Epithelial cell of esophagus (primary cell): Measurements from ENCODE around the gene TRIM71.

ENCODE experiments used
- DNase-seq: peaks from one replicate; pipeline ENCODE4 v3.0.0; 2010; ENCODE audit warnings: low read depth
- H3K4me3 ChIP-seq: 2 replicates; pipeline ENCODE4 v1.5.1; 2011; ENCODE audit warnings: mild to moderate bottlenecking, low read length, control low read depth
- CTCF ChIP-seq: IDR thresholded peaks from 2 replicates; pipeline ENCODE4 v1.5.1; 2011; ENCODE audit warnings: low read depth, mild to moderate bottlenecking, low read length, control low read depth, inconsistent platforms; ENCODE audit not compliant: insufficient read depth; ENCODE audit errors: missing control alignments

The TRIM71 gene

DNA sequence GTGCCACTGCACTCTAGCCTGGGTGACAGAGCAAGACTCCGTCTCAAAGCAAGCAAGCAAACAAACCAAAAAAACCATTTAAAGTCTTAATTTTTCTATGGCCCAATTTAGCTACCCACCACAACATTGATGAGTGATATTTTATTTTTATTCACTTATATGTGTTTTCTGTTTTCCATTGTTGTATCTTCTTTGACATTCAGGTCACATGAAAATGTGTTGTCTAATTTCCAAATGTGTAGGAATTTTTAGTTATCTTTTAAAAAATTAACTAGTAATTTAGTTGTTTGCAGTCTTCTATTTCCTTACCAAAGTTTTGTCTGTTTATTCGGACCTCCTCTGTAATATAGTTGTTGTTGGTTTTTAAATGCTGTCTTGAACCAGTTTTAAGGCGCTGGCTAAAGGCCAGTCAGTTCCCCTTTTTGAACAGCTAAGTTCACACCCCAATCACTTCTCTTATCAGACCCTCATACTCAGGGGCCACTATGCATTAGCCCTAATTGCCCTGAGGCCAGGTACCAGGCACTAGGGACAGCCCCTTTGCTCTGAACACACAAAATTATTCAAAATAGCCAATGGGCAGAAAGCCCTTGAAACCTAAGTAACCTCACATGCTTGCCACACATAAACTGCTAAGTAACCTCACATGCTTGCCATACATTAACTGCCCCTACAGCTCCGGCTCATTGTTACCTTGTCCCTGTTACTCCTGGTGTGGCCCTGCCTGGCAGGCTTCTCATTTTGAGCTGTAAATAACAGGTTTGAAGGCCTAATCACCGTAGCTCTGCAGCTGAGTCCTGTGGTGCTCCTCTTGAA is 129.4 kb downstream of the TRIM71 start:
- no peak for TF ChIP-seq CTCF
- DNase-seq: no peak
- H3K4me3 ChIP-seq: no peak overlapping the region
